NCI-H1105 (cell line): ENCODE data around the gene FAM120AOS.
A peak's percentile ranks its signal among the peaks of the same experiment; 100 is the strongest.

Experiments used
- DNase-seq: peaks from one replicate; lab custom pipeline; 2025; lab: John Stamatoyannopoulos, UW

The FAM120AOS gene

DNA sequence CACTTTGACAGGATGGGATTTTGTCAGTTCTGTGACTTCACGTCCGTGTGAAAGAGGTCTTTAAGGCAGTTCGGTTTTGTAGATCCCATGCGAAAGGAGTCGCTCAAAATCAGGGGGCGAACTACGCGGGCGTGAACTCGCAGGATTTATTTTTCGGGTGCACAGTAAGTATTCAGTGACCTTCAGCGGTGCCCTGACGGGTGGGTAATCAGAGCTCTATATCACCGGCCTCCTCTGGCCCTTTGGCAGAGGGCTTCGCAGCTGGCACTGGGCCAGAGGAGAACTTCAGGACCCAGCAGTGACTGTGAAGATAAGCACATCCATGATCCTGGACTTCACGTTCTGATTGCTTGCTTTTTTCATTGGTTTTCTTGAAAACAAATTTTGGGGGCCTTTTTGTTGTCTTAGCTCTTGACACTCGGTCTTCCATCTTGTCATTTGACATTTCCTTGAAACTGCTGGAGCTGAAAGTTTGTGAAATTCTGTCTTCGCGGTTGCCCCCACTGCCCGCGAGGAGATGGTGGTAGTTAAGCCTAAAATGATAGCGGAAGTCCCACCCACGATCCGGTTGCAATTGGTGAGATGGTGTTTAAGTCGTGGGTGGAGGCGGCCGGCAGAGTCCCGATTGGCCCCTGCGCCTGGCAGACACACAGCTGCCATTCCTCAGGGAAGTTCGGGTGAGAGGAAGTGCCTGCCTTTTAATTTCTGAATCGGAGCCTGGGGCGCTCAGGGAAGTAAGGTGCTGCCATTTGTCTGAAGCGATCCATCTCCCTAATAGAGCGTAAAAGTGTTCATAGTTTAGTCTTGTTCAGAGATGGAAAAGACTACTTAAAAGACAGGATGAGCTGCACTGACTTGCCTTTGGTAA lies at the start of gene FAM120AOS:
FAM120AOS (minus strand) TSS at position 535 of the 868 bp plus-strand sequence. CDS start 872 bp downstream, outside the sequence.
- peak; percentile 89 for DNase-seq

DNA sequence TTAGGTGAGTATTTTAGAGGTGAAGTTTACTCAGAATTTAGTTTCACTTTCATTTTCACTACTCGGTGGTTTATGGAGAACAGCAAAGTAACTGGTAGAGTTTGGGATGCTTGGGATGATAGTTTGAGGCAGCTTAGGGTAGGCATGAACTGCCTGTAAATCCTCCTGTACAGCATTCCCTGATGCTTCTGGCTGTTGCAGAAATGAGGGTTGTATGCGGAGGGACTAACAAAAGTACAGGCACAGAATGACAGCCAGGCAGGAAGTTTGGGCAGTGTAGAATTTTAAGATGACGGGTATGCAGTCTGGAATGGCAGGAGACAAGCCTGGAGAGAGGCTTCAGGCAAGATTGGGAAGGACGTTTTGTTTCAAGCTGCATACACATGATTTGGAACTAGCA lies 48.0 kb upstream of the FAM120AOS start:
- DNase-seq: no peak

DNA sequence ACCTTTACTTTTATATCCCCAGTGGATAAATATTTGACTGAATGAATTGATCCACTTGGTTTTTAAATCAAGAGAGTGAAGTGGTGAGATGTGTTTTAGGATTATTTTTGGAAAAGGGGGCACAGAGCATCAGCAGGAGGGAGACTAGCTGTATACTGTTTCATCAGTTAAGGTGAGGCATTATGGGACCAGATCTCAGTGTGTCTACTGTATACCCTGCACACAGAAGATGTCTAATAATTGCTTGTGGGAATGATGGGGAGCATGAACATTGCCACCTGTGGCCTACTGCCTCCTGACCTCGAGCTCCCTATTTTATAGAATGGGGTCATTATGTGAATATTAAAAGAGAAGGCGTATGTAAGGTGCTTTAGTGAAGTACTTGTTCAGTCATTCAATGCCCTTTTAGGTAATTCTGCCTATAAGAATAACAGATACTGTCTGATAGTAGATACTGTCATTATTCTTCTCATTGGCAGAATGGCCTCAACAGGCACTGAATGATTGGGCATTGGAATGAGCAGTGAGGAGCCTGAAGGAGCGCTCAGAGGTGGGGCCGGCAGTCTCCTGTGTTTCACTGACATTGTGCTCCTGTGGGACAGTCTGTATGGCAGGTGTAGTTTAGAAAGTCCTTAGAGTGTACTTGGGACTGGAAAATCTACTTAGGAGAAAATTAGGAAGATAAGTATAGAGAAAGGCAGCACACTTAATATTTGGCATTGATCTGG lies 47.4 kb upstream of the FAM120AOS start:
- DNase-seq: no peak

DNA sequence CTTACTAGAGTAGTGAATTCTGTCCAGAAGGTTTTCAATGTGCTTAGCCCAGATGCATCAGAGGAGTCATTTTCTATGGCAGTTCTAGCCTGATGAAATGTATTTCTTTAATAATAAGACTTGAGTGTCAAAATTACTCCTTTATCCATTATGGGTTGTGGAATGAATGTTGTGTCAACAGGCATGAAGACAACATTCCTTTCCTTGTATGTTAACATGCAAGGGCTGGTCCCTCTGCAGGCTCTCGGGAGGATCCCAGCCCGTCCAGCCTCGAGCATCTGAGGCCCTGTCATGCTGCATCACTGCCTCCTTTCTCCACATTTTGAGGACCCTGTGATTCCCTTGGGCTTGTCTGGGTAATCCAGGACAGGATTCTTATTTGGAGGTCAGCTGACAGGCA lies 42.9 kb upstream of the FAM120AOS start:
- no peak for DNase-seq

DNA sequence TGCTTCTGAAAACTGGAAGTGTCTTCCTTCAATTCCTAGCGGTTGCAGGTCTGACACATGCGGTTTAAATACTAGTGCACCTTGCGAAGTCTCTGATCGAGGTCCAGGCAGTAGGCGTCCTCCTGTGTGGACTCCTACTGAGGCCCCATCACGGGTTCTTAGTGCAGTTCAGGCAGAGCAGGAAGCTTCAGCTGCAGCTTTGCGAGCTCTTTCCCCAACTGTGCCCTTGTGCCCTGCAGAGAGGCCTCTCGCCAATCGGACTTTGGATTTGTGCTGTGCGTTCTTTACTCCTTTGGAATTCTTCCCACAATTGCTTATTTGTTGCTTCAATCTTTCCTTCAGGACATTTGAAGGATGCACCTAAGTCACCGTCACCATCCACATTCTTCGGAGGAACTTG lies 40.6 kb upstream of the FAM120AOS start:
- DNase-seq: no peak

DNA sequence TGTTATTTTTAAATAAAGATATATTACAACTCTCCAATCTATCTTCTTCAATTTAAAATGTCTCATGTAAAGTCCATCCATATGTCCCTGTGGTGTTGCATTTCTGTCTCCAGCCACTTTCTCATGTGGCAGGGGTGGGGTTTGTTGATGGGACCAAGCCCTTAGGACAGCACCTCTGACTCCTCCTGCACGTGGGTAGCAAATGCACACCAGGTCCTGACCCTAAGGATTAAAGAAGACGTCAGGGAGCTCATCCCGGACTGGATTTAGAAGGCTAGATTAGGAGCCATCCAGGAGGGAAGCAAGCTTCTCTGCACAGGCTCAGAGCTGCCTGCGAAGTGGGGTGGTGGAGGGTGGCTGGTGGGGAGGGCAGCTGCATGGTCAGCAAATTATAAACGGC lies 38.9 kb upstream of the FAM120AOS start:
- no peak for DNase-seq

DNA sequence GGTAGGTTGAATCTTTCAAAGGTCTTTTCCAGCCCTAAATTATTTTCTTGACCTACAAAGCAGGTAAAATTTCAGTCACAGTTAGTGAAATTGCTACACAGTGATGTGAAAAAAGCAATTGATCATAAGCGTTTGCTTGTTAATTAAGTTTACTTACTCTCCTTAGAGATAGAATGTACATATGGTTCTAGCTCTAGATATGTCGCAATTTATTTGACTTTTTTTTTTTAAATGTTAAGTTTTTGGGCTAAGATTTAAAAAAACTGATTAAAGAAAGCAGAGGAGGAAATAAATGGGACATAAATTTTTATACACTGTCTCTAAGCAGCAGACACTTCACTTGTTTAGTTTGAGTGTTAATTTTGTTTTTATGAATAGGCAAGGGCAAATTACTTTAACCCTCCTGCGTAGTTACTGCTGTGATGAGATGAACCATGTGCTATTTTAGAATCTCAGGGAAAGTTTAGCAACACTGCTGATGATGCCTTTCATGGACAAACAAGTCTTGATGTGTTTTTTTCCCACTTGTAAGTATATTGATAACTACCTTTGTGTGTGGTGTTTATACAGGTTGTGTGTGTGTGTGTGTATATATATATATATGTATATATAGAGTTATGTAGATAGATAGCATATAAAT lies 38.3 kb upstream of the FAM120AOS start:
- DNase-seq: no peak

DNA sequence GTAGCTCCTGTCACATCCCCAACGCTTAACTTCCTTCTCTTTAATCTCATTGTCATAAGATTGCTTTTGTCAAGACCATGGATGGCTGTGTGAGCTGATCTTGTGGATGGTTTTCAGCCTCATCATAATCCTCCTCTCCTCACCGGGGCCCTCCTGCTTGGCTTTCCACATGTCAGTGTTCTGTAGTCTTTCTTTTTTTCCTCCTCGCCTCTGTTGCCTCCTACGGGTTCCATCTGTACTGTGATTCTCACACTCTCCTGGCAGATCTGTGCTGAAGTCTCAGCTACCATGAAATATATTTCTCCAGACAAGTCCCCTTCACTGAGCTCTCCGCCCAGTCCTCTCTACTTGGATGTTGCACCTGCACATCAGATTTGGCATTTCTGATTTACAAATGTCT lies 34.9 kb upstream of the FAM120AOS start:
- no peak for DNase-seq

DNA sequence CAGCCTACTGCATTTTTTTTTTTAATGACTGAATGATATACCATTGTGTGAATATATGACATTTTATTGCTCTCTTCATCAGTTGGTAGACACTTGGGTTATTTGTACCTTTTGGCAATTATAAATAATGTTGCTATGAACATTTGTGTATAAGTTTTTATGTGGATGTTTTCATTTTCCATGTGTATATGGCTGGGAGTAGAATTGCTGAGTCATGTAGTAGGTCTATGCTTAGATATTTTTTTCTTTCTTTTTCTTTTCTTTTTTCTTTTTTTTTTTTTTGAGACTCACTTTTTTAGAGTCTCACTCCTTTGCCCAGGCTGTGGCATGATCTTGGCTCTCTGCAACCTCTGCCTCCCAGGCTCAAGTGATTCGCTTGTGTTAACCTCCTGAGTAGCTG lies 32.9 kb upstream of the FAM120AOS start:
- no peak for DNase-seq

DNA sequence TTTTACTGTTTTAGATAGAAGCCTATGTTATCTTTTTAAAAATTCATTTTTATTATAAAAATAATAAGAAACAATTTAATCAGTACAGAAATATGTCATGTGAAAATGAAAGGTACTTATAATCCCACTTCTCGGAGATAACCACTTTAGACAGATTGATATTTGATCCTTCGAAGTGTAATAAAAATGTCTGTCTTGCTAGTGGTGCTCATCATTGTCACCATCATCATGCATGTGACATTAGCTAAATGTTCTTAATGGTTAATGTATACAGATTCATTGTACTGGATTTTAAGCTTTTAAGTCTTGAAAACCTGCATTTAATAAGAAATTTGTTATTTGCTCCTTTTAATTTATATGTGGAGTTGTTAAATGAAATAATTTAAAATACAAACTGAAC lies 30.1 kb upstream of the FAM120AOS start:
- DNase-seq: no peak

DNA sequence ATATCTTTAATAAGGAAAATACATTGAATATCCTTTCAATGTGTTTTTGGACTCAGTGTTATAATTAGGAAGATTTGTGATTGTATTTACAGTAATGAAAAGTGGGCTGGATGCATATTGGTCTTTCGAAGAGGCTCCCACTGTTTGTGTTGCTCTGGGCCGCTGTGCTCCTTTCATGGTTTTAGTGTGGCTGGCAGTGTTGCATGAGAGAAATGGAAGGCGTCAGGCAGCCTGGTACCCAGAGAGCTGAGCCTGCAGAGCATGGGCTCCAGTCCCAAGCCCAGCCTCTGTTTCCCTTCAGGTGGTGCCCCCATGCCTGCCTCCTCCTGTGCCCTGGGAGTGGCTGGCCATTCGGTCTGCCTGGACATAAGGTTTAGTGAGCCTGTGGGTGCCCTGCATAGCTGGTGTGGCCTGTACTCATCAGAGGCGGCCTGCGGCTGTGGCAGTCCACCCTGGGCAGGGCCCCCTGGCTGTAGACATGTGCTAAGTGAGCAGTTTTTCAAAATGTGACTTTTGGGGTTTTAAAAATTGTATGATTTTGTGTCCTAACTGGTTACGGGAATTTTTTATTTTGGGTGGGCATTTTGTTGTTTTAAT lies 27.4 kb upstream of the FAM120AOS start:
- no peak for DNase-seq

DNA sequence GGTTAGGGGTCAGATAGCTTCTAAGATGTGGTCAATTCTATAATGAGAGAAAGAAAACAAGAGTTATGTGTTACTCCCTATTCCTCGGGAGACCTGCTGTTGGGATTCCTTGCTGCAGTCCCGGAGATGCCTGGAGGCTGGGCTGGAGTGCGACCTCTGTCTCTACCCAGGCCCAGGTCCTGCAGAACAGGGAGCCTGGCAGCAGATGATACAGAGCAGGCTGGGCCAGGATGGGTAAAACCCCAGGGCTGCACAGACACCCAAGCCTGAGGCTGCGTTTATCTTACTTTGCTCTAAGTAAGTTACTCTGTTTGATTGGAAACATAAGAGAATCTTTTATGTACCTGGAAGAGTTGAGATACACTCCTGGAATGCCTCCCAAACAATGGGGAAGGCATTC lies 26.9 kb upstream of the FAM120AOS start:
- no peak for DNase-seq

DNA sequence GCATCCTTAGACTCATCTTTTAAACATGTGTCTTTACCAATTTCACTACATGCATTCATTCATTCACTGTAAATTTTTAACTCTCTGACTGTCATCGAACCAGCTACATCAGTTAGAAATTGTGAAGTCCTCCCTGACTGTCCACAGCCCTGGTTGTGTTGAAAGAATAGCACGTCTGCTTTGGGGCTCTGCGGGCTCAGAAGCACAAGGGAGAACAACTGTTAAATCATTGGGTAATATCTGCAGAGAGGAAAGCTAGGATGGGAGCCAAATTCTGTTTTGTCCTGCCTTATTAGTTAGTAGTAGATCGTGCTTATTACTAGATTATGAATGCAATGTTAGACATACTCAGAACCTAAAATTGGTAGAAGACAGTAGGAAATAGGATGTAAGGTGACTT lies 26.3 kb upstream of the FAM120AOS start:
- DNase-seq: no peak

DNA sequence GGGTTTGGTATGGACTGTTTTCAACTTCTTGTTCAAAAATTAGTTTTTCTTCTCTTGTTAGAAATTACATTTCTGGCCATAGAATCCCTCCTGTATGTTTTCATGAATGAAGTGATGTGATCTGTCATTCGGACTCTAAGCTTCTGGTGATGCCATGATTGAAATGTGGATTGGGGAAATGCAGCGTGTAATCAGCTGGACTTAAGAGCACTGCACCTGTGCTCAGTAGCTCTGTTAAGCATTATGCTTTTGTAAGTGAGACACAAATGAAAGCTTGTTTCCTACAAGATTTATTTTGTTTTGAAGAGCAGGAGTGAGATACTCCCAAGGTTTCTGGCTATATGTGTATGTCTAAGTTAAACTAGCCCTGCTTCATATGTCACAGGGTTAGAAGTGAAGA lies 24.0 kb upstream of the FAM120AOS start:
- no peak for DNase-seq

DNA sequence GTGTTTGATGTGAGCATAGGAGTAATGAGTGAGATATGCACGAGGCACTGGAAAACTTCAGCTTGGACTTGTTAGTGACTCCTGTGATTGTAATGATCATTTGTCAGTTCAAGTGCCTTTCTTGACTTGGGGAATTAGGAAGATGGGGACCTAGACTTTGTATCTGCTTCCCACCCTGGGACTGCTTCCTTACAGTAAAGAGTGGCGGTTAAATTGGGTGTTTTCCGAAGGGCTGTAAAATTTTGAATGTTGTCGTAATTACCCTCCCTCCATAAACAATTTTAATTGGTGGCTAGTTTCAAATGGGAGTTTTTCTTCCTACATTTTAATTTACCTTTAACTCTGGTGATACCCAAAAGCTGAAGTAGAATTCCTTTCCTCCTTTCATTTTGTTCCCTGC lies 23.5 kb upstream of the FAM120AOS start:
- no peak for DNase-seq

DNA sequence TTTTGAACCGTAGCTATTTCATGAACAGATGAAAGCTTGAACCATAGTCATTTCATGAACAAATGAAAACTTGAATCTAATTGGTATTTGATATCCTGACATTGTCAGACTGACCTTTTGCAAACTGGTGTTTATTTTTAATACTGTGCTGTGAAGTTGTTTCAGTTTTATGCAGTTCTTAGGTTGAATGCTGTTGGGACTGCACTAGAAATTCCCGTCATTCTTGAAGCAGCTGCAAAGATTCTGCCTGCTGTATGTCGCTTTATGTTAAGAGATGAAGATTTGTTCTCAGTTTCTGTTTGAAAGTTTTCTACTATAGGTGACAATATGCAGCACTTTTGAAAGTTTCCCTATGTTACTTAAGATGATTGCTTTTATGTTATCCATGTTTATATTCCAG lies 22.5 kb upstream of the FAM120AOS start:
- DNase-seq: no peak

DNA sequence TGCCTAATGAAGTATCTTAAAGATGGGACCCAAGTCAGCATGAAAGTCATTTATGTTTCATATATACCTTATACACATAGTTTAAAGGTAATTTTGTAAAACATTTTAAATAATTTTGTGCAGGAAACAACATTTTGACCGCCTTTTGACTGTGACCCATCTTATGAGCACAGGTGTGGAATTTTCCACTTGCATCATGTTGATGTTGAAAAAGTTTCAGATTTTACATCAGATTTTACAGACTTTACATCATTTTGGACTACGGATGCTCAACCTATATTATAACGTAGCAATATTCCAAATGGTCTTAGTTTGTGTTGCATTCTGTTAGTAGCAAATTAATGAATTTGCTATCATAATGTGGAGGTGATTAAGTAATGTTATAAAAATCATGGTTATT lies 21.7 kb upstream of the FAM120AOS start:
- DNase-seq: no peak

DNA sequence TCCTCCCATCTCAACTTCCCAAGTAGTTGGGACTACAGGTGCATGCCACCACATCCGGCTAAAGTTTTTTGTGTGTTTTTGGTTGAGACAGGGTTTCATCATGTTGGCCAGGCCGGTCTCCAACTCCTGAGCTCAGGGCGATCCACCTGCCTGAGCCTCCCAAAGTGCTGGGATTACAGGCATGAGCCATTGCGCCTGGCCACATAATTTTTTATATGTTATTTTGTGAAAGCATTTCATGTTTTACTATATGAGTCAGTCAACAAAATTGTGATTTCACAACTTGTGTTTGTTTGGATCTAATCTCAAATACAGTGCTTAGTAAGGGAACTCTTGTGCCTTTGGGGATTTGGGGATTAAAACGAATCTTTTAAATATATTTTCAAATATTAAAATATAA lies 20.0 kb upstream of the FAM120AOS start:
- no peak for DNase-seq

DNA sequence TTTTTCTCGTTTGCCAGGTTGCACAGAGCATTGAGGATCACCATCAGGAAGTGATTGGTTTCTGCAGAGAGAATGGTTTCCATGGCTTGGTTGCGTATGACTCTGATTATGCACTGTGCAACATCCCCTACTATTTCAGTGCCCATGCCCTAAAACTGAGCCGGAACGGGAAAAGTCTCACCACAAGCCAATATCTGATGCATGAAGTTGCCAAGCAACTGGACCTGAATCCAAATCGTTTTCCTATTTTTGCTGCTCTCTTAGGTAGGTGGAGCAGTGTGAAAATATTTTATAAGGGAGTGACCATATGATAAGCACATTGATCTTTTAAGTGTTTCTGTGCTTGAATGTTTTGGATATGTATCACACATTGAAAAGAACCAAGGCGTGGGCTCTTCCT lies 17.7 kb upstream of the FAM120AOS start:
- no peak for DNase-seq

DNA sequence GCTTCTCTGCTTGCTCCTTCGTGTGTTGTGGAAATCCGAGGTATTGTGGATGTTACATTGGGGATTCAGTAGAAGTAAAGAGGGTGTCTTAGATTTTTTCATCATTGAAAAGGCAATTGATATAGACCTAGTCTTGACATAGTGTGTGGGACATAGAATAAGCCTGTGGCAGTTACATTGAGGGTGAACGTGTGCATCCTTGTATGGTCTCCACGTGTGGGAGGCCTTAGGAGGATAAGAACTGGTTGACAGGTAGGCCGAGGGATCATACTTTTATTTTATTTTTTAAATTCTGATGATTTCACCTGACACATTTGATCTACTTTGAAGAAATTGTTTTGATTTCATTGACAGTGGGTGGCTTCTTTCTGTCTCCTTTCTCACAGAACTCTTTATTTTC lies 17.0 kb upstream of the FAM120AOS start:
- DNase-seq: no peak

DNA sequence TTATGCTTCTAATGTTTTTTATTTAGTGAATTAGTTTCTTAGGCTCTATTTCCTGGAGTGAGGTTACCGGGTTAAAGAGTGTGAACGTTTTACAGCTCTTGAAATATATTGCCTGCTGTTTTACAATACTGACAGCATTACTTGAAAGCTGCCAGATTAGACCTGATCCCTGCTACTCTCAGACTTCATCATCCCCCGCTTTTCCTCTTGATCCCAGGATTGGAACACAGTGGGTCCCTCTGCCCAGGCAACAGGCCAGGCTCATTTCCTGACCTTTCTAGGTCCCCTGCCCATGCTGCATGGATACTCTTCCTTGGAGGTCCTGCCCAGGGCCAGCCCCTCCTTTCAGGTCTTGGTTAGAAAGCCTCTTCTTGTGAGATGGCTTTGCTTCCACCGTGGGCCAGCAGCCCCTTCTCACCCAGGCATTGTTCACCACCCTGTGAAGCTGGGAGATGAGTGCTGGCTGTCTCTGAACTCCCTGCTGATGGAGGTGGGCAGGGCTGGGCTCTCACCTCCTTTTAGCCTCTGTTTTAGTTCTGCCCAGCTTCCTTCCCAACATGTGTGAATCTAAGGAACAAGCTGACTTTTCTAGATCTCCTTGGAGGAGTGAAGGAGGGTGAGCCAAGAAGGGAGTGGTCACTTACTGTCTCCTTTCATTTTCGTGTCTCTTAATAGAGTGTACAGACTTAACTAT lies 15.5 kb upstream of the FAM120AOS start:
- no peak for DNase-seq

DNA sequence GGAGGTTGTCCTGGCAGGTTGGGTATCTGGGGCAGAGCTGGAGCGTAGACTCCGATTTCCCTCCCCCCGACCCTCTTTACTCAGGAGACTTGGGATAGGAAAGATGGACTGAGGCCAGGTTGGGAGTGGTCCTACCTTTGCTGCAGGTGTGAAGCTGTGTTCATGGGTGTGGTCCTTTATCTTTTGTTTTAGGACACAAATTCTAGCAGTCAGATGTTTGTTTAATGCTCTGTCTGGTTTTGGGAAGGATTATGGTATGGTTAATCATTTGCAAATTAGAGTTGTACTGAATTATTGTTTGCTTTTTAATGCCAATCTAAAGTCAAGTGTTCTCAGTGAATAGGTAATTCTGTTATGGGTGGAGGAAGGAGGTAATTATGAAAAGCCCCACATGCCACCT lies 14.1 kb upstream of the FAM120AOS start:
- DNase-seq: peak; percentile 28
